Karpas-422 (cell line): ENCODE data around the gene MCHR1. TPM values are rescaled to one million over a fixed set of nuclear protein-coding genes. Genes with fewer than 3 reads are reported as not detected.
"Not testable (repeated sequence)": the region's sequence is repeated elsewhere in the genome, so short reads cannot be mapped to it uniquely, and the experiment has no call there.

Experiments
- DNase-seq: peaks from one replicate; pipeline ENCODE4 v3.0.0-alpha.2; 2015
- H2AFZ ChIP-seq: fragments of 200-600 bp; sonication (generic); 2 replicates; pipeline ENCODE4 v1.6.1; 2014; ENCODE audit warnings: antibody characterized with exemption, low read length, mixed read lengths
- H3K27ac ChIP-seq: fragments of 200-600 bp; sonication (generic); 2 replicates; pipeline ENCODE4 v1.5.1; 2014; ENCODE audit warnings: mild to moderate bottlenecking, low read length, moderate library complexity
- H3K27me3 ChIP-seq: fragments of 200-600 bp; sonication (generic); 2 replicates; pipeline ENCODE4 v1.6.1; 2014; ENCODE audit warnings: low read length, mixed read lengths
- H3K36me3 ChIP-seq: fragments of 200-600 bp; sonication (generic); 2 replicates; pipeline ENCODE4 v1.6.1; 2014; ENCODE audit warnings: low read length, mixed read lengths; ENCODE audit not compliant: insufficient read depth
- H3K4me1 ChIP-seq: fragments of 200-600 bp; sonication (generic); 2 replicates; pipeline ENCODE4 v1.6.1; 2014; ENCODE audit warnings: mild to moderate bottlenecking, low read length, mixed read lengths
- H3K4me2 ChIP-seq: fragments of 200-600 bp; sonication (generic); 2 replicates; pipeline ENCODE4 v1.6.1; 2014; ENCODE audit warnings: low read length, low read depth, mild to moderate bottlenecking; ENCODE audit not compliant: poor library complexity, severe bottlenecking
- H3K4me3 ChIP-seq: fragments of 200-600 bp; sonication (generic); 2 replicates; pipeline ENCODE4 v1.5.1; 2014; ENCODE audit warnings: mild to moderate bottlenecking, antibody characterized with exemption, low read length, mixed read lengths
- H3K79me2 ChIP-seq: fragments of 200-600 bp; sonication (generic); 2 replicates; pipeline ENCODE4 v1.6.1; 2014; ENCODE audit warnings: mild to moderate bottlenecking, low read length, mixed read lengths
- H3K9ac ChIP-seq: fragments of 200-600 bp; sonication (generic); 2 replicates; pipeline ENCODE4 v1.6.0; 2014; ENCODE audit warnings: low read length
- H3K9me2 ChIP-seq: fragments of 200-600 bp; sonication (generic), shearing (Covaris generic); replicated peaks from 2 replicates; pipeline ENCODE4 v1.6.0; 2014; ENCODE audit warnings: mild to moderate bottlenecking, low read length, moderate library complexity; ENCODE audit not compliant: insufficient read depth
- H3K9me3 ChIP-seq: fragments of 300-700, 200-600 bp; sonication (generic); 2 replicates; pipeline ENCODE4 v1.6.1; 2014; ENCODE audit warnings: low read length, mixed read lengths
- H4K20me1 ChIP-seq: fragments of 200-600 bp; sonication (generic); 2 replicates; pipeline ENCODE4 v1.6.1; 2014; ENCODE audit warnings: mild to moderate bottlenecking, antibody characterized with exemption, low read length, low read depth; ENCODE audit not compliant: insufficient read depth
- total RNA-seq: library from RNA; depleted of rRNA; stranded (reverse); fragments of >200 nt; shearing (Covaris generic); gene quantifications from 2 replicates; pipeline ENCODE4 v1.2.3, GENCODE V29; 2014; ENCODE audit warnings: low replicate concordance

The MCHR1 gene
- total RNA-seq, 1 experiment from 2014 or later, result not detected

GRCh38 chr22:40676166-40676565 lies 3.1 kb upstream of the MCHR1 start:
- not testable (repeated sequence) for H3K9me2 ChIP-seq, H3K4me2 ChIP-seq, H3K4me3 ChIP-seq, H4K20me1 ChIP-seq, H3K27me3 ChIP-seq, H3K9ac ChIP-seq, H3K27ac ChIP-seq, H2AFZ ChIP-seq, H3K36me3 ChIP-seq, DNase-seq, H3K79me2 ChIP-seq, H3K9me3 ChIP-seq, H3K4me1 ChIP-seq

- H3K27ac ChIP-seq, result no peak overlapping the region
- H3K9me2 ChIP-seq, result no peaks in the 10 kb centered on the region
- no peak for DNase-seq
- H3K9me3 ChIP-seq, result no peaks in the 10 kb centered on the region
- H2AFZ ChIP-seq, result no peak overlapping the region
- no peaks in the 10 kb centered on the region for H3K4me1 ChIP-seq
- no peak overlapping the region for H3K9ac ChIP-seq
- no peaks in the 10 kb centered on the region for H4K20me1 ChIP-seq
- H3K4me2 ChIP-seq, result no peak overlapping the region
- no peaks in the 10 kb centered on the region for H3K79me2 ChIP-seq
- H3K27me3 ChIP-seq, result no peaks in the 10 kb centered on the region
- no peak overlapping the region for H3K4me3 ChIP-seq
- H3K36me3 ChIP-seq, result no peaks in the 10 kb centered on the region
Measured at GRCh38 chr22:40676644-40677043, 2.6 kb upstream of the MCHR1 start.

DNA sequence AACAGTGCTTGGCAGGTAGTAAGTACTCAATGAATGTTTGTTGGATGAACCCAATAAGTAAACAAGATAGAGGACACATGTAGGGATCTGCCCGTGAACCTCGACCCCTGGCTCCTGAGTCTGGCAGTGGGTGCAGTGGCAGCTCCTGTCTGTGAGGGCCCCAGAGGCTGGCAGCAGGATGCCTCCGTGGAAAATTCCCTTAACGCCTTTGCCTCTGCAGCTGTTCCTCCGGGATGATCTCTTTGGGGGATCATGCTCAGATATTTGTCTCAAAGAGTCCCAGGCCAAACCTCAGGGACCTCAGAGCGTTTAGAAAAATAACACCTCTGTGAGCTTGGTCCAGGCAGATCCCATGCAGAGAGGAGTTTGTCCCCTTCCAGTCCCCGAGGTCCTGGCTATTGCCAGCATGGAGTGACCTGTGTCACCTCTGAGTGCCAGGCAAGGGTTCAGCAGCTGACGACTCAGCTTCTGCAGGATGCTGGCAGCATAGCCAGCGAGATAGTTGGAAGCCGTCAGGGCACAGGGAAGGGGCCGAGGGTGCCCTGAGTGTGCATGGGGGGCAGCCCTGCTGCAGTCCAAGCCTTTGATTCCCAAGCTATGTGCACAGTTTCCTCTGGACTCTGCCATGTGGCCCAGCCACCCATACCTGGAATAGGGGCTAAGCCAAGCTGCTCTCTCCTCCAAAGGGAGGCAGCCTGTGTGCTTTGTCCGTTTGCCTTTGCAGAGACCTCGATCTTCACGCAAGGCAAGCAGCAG lies 613 bp upstream of the MCHR1 start:
- no peaks in the 10 kb centered on the region for H3K27me3 ChIP-seq
- H3K36me3 ChIP-seq, result no peaks in the 10 kb centered on the region
- no peaks in the 10 kb centered on the region for H3K9me2 ChIP-seq
- H3K79me2 ChIP-seq, result no peaks in the 10 kb centered on the region
- no peak overlapping the region for H3K27ac ChIP-seq
- no peaks in the 10 kb centered on the region for H4K20me1 ChIP-seq
- no peak overlapping the region for H3K9ac ChIP-seq
- H3K4me1 ChIP-seq, result peaks cover 10% of the 10 kb centered on the region
- no peak for DNase-seq
- no peak overlapping the region for H2AFZ ChIP-seq
- no peak overlapping the region for H3K4me2 ChIP-seq
- H3K4me3 ChIP-seq, result no peak overlapping the region
- no peaks in the 10 kb centered on the region for H3K9me3 ChIP-seq

DNA sequence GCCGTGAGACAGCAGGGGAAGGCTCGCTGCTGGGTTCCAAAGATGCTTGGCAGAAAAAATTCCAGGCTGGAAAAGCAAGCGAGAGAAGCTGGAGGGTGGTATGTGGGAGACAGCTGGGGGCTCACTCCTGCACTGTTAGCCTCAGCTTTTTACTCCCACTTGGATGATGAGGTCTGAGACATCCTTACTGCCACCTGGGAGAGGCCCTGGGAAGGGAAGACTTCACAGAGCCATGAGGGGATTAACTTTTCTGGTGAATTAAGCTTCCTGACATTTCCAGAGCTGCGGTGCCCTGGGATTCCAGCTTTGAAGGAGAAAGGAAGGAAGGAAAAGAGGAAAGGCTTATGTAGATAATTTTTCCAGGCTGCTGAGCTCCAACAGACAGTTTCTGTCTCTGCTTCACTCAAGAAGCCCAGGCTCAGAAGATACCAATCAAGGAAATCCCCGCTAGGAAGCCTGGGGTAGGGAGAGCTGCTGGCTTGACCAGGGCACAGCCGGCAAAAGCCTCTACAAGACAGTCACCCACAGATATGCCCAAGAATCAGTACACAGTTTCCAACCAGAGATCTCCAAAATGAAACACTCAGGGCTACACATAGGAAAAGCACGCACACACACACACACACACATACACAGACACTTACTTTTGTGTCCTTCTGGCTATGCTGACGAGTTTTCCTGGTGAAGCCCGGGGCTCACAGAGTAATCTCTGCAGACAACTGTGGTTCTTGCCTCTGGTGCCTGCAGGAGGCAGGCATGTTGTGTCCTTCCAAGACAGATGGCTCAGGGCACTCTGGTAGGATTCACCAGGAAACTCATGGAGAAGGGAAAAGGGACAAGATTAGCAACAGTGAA lies 907 bp downstream of the MCHR1 start:
- Histone ChIP-seq H4K20me1 (no peaks in the 10 kb centered on the region), H3K27ac (no peak overlapping the region), H3K4me3 (no peak overlapping the region), H3K9me2 (no peaks in the 10 kb centered on the region), H3K79me2 (no peaks in the 10 kb centered on the region), H2AFZ (no peak overlapping the region), H3K36me3 (no peaks in the 10 kb centered on the region), H3K27me3 (no peaks in the 10 kb centered on the region), H3K4me1 (peaks cover 10% of the 10 kb centered on the region), H3K9me3 (no peaks in the 10 kb centered on the region), H3K9ac (no peak overlapping the region), H3K4me2 (no peak overlapping the region)
- no peak for DNase-seq

- Histone ChIP-seq H3K4me2 (no peak overlapping the region), H2AFZ (no peak overlapping the region), H3K79me2 (no peaks in the 10 kb centered on the region), H3K9me2 (no peaks in the 10 kb centered on the region), H3K4me3 (no peak overlapping the region), H3K4me1 (peaks cover 10% of the 10 kb centered on the region), H3K9ac (no peak overlapping the region), H3K27me3 (no peaks in the 10 kb centered on the region), H3K27ac (no peak overlapping the region), H3K36me3 (no peaks in the 10 kb centered on the region), H3K9me3 (no peaks in the 10 kb centered on the region), H4K20me1 (no peaks in the 10 kb centered on the region)
- DNase-seq, result no peak
Measured at GRCh38 chr22:40680819-40681183, 1.5 kb downstream of the MCHR1 start.

DNA sequence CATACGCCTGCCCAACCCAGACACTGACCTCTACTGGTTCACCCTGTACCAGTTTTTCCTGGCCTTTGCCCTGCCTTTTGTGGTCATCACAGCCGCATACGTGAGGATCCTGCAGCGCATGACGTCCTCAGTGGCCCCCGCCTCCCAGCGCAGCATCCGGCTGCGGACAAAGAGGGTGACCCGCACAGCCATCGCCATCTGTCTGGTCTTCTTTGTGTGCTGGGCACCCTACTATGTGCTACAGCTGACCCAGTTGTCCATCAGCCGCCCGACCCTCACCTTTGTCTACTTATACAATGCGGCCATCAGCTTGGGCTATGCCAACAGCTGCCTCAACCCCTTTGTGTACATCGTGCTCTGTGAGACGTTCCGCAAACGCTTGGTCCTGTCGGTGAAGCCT lies 2.2 kb downstream of the MCHR1 start:
- H3K27ac ChIP-seq, result no peak overlapping the region
- no peak for DNase-seq
- no peak overlapping the region for H3K9ac ChIP-seq
- H3K4me1 ChIP-seq, result peaks cover 10% of the 10 kb centered on the region
- H3K9me3 ChIP-seq, result no peaks in the 10 kb centered on the region
- no peak overlapping the region for H3K4me3 ChIP-seq
- H3K27me3 ChIP-seq, result no peaks in the 10 kb centered on the region
- no peak overlapping the region for H3K4me2 ChIP-seq
- H3K36me3 ChIP-seq, result no peaks in the 10 kb centered on the region
- no peaks in the 10 kb centered on the region for H4K20me1 ChIP-seq
- H3K9me2 ChIP-seq, result no peaks in the 10 kb centered on the region
- H2AFZ ChIP-seq, result no peak overlapping the region
- no peaks in the 10 kb centered on the region for H3K79me2 ChIP-seq

DNA sequence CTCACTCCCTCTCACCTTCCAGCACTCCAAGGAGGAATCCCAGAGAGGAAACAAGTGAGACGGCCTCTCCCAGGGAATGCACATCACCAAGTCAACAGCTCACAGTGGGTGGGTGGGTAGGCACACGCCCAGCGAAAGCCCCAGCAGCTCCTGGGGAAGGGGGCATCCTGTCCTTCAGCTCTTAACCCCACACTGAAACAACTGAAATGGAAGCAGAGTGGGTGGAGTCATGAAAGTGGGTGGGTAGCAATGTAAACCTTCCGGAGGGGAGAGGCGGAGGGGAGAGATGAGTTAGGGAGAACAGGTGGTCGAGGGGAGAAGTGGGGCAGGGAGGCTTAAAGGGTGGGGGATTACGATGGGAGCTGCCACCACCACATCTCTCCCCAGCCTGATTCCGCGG lies 5.4 kb downstream of the MCHR1 start:
- Histone ChIP-seq H3K9me3 (no peaks in the 10 kb centered on the region), H3K79me2 (no peaks in the 10 kb centered on the region), H3K9ac (no peak overlapping the region), H3K4me1 (peaks cover 10% of the 10 kb centered on the region), H3K27me3 (no peaks in the 10 kb centered on the region), H3K4me3 (no peak overlapping the region), H3K36me3 (no peaks in the 10 kb centered on the region), H4K20me1 (no peaks in the 10 kb centered on the region), H2AFZ (no peak overlapping the region), H3K27ac (no peak overlapping the region), H3K9me2 (no peaks in the 10 kb centered on the region), H3K4me2 (no peak overlapping the region)
- DNase-seq, result no peak

- no peaks in the 10 kb centered on the region for H3K79me2 ChIP-seq
- DNase-seq, result no peak
- H3K36me3 ChIP-seq, result no peaks in the 10 kb centered on the region
- H3K27me3 ChIP-seq, result no peaks in the 10 kb centered on the region
- H3K9ac ChIP-seq, result no peak overlapping the region
- peaks cover 10% of the 10 kb centered on the region for H3K4me1 ChIP-seq
- no peaks in the 10 kb centered on the region for H3K9me3 ChIP-seq
- H3K27ac ChIP-seq, result no peak overlapping the region
- H3K9me2 ChIP-seq, result no peaks in the 10 kb centered on the region
- H3K4me2 ChIP-seq, result no peak overlapping the region
- H2AFZ ChIP-seq, result no peak overlapping the region
- no peak overlapping the region for H3K4me3 ChIP-seq
- H4K20me1 ChIP-seq, result no peaks in the 10 kb centered on the region
Measured at GRCh38 chr22:40685406-40685805, 6.1 kb downstream of the MCHR1 start.
